GM19452 (cell line): ENCODE measurements around the gene AASS.
"Not testable (repeated sequence)": the region's sequence is repeated elsewhere in the genome, so short reads cannot be mapped to it uniquely, and the experiment has no call there.

Source experiments
- ATAC-seq: cut with Tn5 transposase; IDR thresholded peaks from one replicate; pipeline ENCODE4 v1.9.1; 2021; ENCODE audit not compliant: unreplicated experiment

Gene AASS

GRCh38 chr7:122143751-122144711, at the start of gene AASS:
AASS (minus strand) TSS chr7:122144249; CDS start chr7:122133726, 10,523 bp downstream.
- peak; percentile 100 for ATAC-seq

- no peak for ATAC-seq
Measured at GRCh38 chr7:122188785-122189184, 44.7 kb upstream of the AASS start.

- no peak for ATAC-seq
Measured at GRCh38 chr7:122183106-122183505, 39.1 kb upstream of the AASS start.

- no peak for ATAC-seq
Measured at GRCh38 chr7:122182081-122182480, 38.0 kb upstream of the AASS start.

GRCh38 chr7:122172144-122172543, 28.1 kb upstream of the AASS start:
- ATAC-seq = not testable (repeated sequence)

GRCh38 chr7:122166740-122167139, 22.7 kb upstream of the AASS start:
- ATAC-seq = no peak

GRCh38 chr7:122166275-122166674, 22.2 kb upstream of the AASS start:
- ATAC-seq = no peak

- ATAC-seq = no peak
Measured at GRCh38 chr7:122161628-122162027, 17.6 kb upstream of the AASS start.

GRCh38 chr7:122155566-122155965, 11.5 kb upstream of the AASS start:
- ATAC-seq = no peak

GRCh38 chr7:122148878-122149277, 4.8 kb upstream of the AASS start:
- ATAC-seq = no peak

- ATAC-seq = no peak
Measured at GRCh38 chr7:122148081-122148480, 4.0 kb upstream of the AASS start.

- no peak for ATAC-seq
Measured at GRCh38 chr7:122145937-122146645, 2.0 kb upstream of the AASS start.

GRCh38 chr7:122143376-122143750, 686 bp downstream of the AASS start:
- ATAC-seq = no peak

- ATAC-seq = no peak
Measured at GRCh38 chr7:122140918-122141317, 3.1 kb downstream of the AASS start.

- no peak for ATAC-seq
Measured at GRCh38 chr7:122137251-122138077, 6.6 kb downstream of the AASS start.

- no peak for ATAC-seq
Measured at GRCh38 chr7:122136639-122137245, 7.3 kb downstream of the AASS start.

GRCh38 chr7:122136078-122136477, 8.0 kb downstream of the AASS start:
- ATAC-seq = no peak

- ATAC-seq = no peak
Measured at GRCh38 chr7:122135275-122135674, 8.8 kb downstream of the AASS start.

GRCh38 chr7:122134793-122135192, 9.3 kb downstream of the AASS start:
- not testable (repeated sequence) for ATAC-seq

- no peak for ATAC-seq
Measured at GRCh38 chr7:122133477-122133876, 10.6 kb downstream of the AASS start.

- ATAC-seq = no peak
Measured at GRCh38 chr7:122132341-122132740, 11.7 kb downstream of the AASS start.
